Small intestine (tissue), 7 donors: ENCODE results near the gene FES. TPM values are rescaled to one million over a fixed set of nuclear protein-coding genes. Genes with fewer than 3 reads are reported as not detected.
A peak's percentile ranks its signal among the peaks of the same experiment; 100 is the strongest.
"Not testable (repeated sequence)": the region's sequence is repeated elsewhere in the genome, so short reads cannot be mapped to it uniquely, and the experiment has no call there.

Experiments
- DNase-seq, 2 donors: peaks; one replicate each; pipeline versions ENCODE4 v3.0.0 to v3.0.0-alpha.2; 2013
- FAIRE-seq: peaks from 2 replicates; lab custom pipeline; 2012; peaks lifted over from hg19 to GRCh38; lab: Jason Lieb, UNC
- H3K27ac ChIP-seq, 3 donors: one replicate each; pipeline ENCODE4 v1.5.1; 2013; ENCODE audit warnings: low read length in 2 of 3, mild to moderate bottlenecking in 2 of 3, control low read depth in 1 of 3, inconsistent platforms in 1 of 3, low read depth in 1 of 3, moderate library complexity in 1 of 3
- H3K27me3 ChIP-seq, 3 donors: one replicate each; pipeline ENCODE4 v1.6.1; 2013; ENCODE audit warnings: low read length in 3 of 3, inconsistent platforms in 1 of 3; ENCODE audit not compliant: control insufficient read depth in 3 of 3, insufficient read depth in 3 of 3
- H3K36me3 ChIP-seq, 3 donors: one replicate each; pipeline ENCODE4 v1.6.1; 2013; ENCODE audit warnings: low read length in 3 of 3, inconsistent platforms in 1 of 3, low read depth in 1 of 3, mild to moderate bottlenecking in 1 of 3, moderate library complexity in 1 of 3; ENCODE audit not compliant: control insufficient read depth in 3 of 3, insufficient read depth in 2 of 3
- H3K4me1 ChIP-seq, 3 donors: one replicate each; pipeline ENCODE4 v1.6.1; 2013; ENCODE audit warnings: low read length in 2 of 3, inconsistent platforms in 1 of 3, low read depth in 1 of 3, mild to moderate bottlenecking in 1 of 3, moderate library complexity in 1 of 3; ENCODE audit not compliant: control insufficient read depth in 3 of 3, insufficient read depth in 2 of 3
- H3K4me3 ChIP-seq, 3 donors: one replicate each; pipeline ENCODE4 v1.5.1; 2013; ENCODE audit warnings: low read length in 3 of 3, control low read depth in 1 of 3, inconsistent platforms in 1 of 3, low read depth in 1 of 3, mild to moderate bottlenecking in 1 of 3, moderate library complexity in 1 of 3
- H3K9me3 ChIP-seq, 2 donors: one replicate each; pipeline ENCODE4 v1.6.1; 2013; ENCODE audit warnings: low read depth in 1 of 2, low read length in 1 of 2; ENCODE audit not compliant: control insufficient read depth in 2 of 2, insufficient read depth in 1 of 2
- WGBS, 3 donors: extraction: QIAGEN DNeasy Blood & Tissue Kit; methylation state at CpG; one replicate each; pipeline ENCODE4 v1.1.7; 2013; 5-methylcytosine and 5-hydroxymethylcytosine counted together
- polyA plus RNA-seq, 4 donors: library from polyadenylated mRNA; stranded (reverse) in 3 of 4; unstranded in 1 of 4; fragments of 200-250 nt in 3 of 4; fragments of 120-200 nt in 1 of 4; gene quantifications; one replicate each; pipeline versions ENCODE4 v1.2.1 to v1.2.3, GENCODE V29; 2013
- donor health status: healthy with polysubstance abuse.
- donor health status: control.
- donor health status: control.
- donor health status: Bipolar disorder and iron deficiency.
- donor health status: healthy.

FES gene
- polyA plus RNA-seq, 4 donors, result 0.89 to 18.4 (median 10.9) TPM

DNA sequence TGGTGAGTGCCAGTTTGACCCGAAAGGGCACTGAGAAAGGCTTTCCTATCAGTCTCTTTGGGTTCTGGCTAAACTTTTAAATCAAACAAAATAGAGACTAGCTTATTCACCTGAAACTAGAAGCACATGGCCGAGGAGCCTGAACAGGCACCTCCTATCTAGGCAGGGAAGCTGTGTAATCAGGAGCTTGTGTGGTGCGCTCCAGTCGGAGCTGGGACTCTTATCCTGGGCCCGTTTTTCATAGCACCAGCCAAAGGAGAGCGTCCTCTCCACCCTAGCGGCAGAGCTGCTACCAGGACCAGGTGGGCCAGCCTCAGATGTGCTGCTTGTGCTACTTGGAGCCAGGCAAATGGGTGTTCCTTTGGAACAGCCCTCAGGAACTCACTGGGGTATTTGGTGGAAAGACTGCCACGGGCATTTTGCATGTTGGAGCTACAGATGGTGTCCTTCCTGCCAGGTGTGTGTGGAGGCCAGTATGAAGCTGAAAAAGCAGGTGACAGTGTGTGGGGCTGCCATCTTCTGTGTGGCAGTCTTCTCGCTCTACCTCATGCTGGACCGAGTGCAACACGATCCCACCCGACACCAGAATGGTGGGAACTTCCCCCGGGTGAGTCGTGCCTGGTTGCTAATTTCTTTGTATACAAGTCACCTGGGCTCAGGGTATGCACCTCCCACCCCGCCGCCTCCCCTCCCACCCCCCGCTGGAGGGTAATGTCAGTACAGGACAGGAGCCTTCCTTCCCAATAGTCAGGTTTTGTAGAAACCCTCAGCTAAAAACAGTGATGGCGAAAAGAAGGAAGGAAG is 19.6 kb downstream of the FES start:
- Histone ChIP-seq H3K36me3 (peaks cover 3 to 38% (median 16%) of the 10 kb centered on the region in 3 donors), H3K4me3 (peak overlapping the region; percentile 66 to 73 (median 67)), H3K27me3 (no peaks in the 10 kb centered on the region), H3K27ac (peak overlapping the region; percentile 84 to 94 (median 93)), H3K9me3 (no peaks in the 10 kb centered on the region), H3K4me1 (peaks cover 0 to 13% (median 2%) of the 10 kb centered on the region in 3 donors)
- no peak for FAIRE-seq
- DNase-seq, result peak; percentile 60 to 63
- 42 to 65% (median 45%) methylated on average over 18 of the region's 18 CpGs for WGBS, 3 donors

DNA sequence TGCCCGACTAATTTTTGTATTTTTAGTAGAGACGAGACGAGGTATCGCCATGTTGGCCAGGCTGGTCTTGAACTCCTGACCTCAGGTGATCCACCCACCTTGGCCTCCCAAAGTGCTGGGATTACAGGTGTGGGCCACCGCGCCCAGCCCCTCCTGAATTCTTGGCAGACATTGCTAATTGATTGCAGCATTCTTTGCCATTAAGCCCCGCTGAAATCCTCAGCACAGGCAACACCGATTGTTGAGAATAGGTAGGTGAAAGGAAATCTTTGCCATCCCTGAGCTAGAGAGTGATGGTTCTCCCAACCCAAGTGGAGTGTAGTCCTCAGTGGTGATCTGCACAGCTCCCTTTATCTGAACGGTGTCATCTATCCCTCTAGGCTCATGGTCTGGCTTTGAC is 20.4 kb downstream of the FES start:
- Histone ChIP-seq H3K36me3 (peaks cover 3 to 46% (median 20%) of the 10 kb centered on the region in 3 donors), H3K4me3 (no peak overlapping the region), H3K27me3 (no peaks in the 10 kb centered on the region), H3K4me1 (peaks cover 0 to 13% (median 2%) of the 10 kb centered on the region in 3 donors), H3K9me3 (no peaks in the 10 kb centered on the region), H3K27ac (no peak overlapping the region)
- DNase-seq (no peak), FAIRE-seq (no peak)
- WGBS, 3 donors, result 90 to 96% (median 91%) methylated on average over 9 of the region's 9 CpGs

DNA sequence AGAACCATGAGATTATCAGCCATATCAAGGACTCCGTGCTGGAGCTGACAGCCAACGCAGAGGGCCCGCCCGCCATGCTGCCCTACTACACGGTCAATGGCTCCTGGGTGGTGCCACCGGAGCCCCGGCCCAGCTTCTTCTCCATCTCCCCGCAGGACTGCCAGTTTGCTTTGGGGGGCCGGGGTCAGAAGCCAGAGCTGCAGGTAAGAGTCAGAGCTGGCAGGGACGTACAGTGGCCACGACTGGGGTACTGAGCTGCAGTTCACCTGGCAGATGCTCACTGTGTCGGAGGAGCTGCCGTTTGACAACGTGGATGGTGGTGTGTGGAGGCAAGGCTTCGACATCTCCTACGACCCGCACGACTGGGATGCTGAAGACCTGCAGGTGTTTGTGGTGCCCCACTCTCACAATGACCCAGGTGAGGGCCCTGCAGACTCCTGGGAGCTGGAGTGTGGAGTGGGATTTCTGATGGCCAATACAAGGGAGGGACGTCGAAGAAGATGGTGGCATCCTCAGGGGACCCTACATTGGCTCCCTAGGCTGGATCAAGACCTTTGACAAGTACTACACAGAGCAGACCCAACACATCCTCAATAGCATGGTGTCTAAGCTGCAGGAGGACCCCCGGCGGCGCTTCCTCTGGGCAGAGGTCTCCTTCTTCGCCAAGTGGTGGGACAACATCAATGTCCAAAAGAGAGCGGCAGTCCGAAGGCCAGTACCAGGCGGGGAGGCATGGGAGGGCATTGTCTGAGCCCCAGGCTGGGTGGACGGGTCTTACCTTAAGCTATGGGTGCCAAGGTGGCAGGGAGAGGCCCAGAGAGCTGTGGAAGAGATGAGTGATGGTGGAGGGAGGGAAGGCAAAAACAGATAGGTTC is 21.2 kb downstream of the FES start:
- no peaks in the 10 kb centered on the region for H3K9me3 ChIP-seq
- no peak overlapping the region for H3K27ac ChIP-seq
- H3K4me3 ChIP-seq, result no peak overlapping the region
- H3K27me3 ChIP-seq, result no peaks in the 10 kb centered on the region
- FAIRE-seq (no peak), DNase-seq (no peak)
- 94 to 96% (median 94%) methylated on average over 26 to 28 of the region's 28 CpGs for WGBS, 3 donors
- peaks cover 0 to 13% (median 2%) of the 10 kb centered on the region in 3 donors for H3K4me1 ChIP-seq
- H3K36me3 ChIP-seq, result peaks cover 3 to 54% (median 24%) of the 10 kb centered on the region in 3 donors

DNA sequence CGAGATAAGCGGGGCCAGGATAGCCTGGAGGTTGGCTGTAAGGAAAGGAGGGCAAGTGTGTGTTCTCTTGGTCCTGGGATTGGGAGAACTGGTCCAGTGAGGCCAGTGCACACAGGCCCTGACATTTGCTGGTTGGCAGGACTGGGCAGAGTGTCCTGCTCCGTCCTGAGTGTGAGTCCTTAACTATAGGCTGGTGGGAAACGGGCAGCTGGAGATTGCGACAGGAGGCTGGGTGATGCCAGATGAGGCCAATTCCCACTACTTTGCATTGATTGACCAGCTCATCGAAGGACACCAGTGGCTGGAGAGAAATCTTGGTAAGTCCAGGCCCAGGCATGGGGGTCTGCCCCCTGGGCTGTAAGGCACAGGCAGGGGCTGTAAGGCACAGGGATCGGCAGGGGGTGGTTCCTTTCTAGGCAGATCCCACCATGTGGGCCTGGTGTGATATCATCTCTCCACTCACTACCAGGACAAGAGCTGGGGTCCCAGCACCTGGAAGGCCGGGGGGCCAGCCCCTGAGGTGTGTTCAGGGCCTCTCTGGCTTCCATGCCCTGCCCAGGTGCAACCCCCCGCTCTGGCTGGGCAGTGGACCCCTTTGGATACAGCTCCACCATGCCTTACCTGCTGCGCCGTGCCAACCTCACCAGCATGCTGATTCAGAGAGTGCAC is 22.0 kb downstream of the FES start:
- H3K9me3 ChIP-seq, result no peaks in the 10 kb centered on the region
- WGBS, 3 donors, result 95 to 97% (median 96%) methylated on average over 11 of the region's 11 CpGs
- no peak overlapping the region for H3K27ac ChIP-seq
- FAIRE-seq, result no peak
- H3K36me3 ChIP-seq, result peaks cover 5 to 62% (median 28%) of the 10 kb centered on the region in 3 donors
- no peaks in the 10 kb centered on the region for H3K27me3 ChIP-seq
- H3K4me3 ChIP-seq, result no peak overlapping the region
- peaks cover 0 to 13% (median 2%) of the 10 kb centered on the region in 3 donors for H3K4me1 ChIP-seq
- no peak for DNase-seq

DNA sequence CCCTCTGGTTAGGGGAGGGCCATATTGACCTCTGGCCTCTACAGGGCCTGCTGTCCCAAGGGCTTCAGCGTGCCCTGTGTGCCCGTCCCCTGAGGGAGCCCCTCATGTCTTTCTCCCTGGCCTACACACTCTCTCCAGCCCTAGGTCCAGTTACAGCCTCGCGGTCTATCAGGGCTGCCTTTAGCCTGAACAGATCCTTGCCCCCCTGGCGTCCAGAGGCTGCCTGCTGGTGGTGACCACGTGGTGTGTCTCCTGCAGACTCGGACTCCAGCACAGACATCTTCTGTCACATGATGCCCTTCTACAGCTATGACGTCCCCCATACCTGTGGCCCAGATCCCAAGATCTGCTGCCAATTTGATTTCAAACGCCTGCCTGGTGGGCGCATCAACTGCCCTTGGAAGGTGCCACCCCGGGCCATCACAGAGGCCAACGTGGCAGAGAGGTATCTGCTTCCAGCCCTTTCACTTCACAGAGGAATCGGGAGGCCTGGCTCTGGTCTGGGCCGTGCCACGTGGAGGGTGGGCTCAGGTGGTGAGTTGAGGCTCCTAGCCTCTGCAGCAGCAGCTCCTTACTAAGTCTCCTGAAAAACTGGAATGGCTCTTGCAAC is 22.9 kb downstream of the FES start:
- DNase-seq (no peak), FAIRE-seq (no peak)
- 81 to 89% (median 87%) methylated on average over 15 of the region's 15 CpGs for WGBS, 3 donors

DNA sequence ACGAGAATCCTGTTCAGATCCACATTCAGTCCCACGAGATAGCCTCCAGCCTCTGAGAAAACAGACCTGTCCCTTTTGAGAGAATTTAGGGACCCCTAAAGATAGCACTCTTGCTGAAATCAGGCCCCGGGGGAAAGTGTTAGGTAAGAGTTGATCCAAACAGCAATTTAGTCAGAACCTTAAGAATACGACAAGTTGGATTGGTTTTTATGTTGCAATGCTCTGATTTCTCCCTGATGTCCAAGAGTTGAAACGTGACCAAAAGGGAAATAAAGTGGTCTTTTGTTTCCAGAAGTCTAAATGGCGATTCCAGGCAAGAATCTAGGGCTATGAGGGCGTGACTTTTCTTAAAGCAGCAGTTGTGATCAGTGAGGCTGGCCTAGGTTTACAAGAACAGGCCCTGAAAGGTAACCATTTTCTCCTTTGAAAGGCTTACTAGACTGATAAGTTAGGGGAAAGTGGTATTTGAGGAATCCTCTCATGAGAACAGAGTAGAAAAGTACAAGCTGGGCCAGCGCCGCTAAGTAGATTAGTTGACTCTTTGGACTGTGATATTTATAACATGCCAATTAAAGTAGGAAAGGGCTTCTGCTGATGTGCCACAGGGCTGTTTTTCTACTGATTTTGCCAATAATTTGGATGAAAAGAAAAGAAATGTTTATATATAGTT is 23.7 kb downstream of the FES start:
- Histone ChIP-seq H3K27me3 (no peaks in the 10 kb centered on the region), H3K9me3 (no peaks in the 10 kb centered on the region), H3K4me1 (peaks cover 0 to 7% (median 0%) of the 10 kb centered on the region in 3 donors), H3K27ac (no peak overlapping the region), H3K4me3 (no peak overlapping the region), H3K36me3 (peaks cover 10 to 78% (median 36%) of the 10 kb centered on the region in 3 donors)
- FAIRE-seq (no peak), DNase-seq (no peak)
- 87 to 90% (median 89%) methylated on average over 9 of the region's 9 CpGs for WGBS, 3 donors

More for the DNA sequence above, 22.9 kb downstream of the FES start:
- no peak overlapping the region for H3K27ac ChIP-seq
- H3K27me3 ChIP-seq, result no peaks in the 10 kb centered on the region
- peaks cover 0 to 7% (median 0%) of the 10 kb centered on the region in 3 donors for H3K4me1 ChIP-seq
- H3K9me3 ChIP-seq, result no peaks in the 10 kb centered on the region
- no peak overlapping the region for H3K4me3 ChIP-seq
- peaks cover 5 to 70% (median 28%) of the 10 kb centered on the region in 3 donors for H3K36me3 ChIP-seq

DNA sequence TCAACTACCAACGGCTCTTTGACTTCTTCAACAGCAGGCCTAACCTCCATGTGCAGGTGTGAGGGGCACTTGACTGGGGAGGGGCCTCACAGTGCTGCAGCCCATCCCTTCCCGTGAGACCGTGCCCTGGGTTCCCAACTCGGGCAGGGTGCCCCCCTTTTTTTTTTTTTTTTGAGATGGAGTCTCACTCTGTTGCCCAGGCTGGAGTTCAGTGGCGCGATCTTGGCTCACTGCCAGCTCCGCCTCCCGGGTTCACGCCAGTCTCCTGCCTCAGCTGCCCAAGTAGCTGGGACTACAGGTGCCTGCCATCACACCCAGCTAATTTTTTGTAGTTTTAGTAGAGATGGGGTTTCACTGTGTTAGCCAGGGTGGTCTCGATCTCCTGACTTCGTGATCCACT is 25.1 kb downstream of the FES start:
- H3K27ac ChIP-seq, H3K4me1 ChIP-seq, H3K27me3 ChIP-seq, DNase-seq, FAIRE-seq, H3K9me3 ChIP-seq, H3K4me3 ChIP-seq: not testable (repeated sequence)
- 88 to 91% (median 89%) methylated on average over 11 of the region's 11 CpGs for WGBS, 3 donors
- H3K36me3 ChIP-seq, result peaks cover 13 to 89% (median 38%) of the 10 kb centered on the region in 3 donors
